MM.1S (cell line): ENCODE results near the gene PPP1CA.

ENCODE experiments used
- DNase-seq: peaks from one replicate; pipeline ENCODE4 v3.0.0-alpha.2; 2015
- H2AFZ ChIP-seq: fragments of 300-600 bp; sonication (generic); 2 replicates; pipeline ENCODE4 v1.6.0; 2016; ENCODE audit warnings: antibody characterized with exemption, low read length
- H3F3A ChIP-seq: fragments of 300-600 bp; sonication (generic); 2 replicates; pipeline ENCODE4 v1.6.1; 2016; ENCODE audit warnings: mild to moderate bottlenecking, antibody characterized with exemption, low read length, moderate library complexity, mixed read lengths; ENCODE audit not compliant: insufficient read depth
- H3K27ac ChIP-seq: fragments of 300-600 bp; sonication (generic); 2 replicates; pipeline ENCODE4 v1.5.1; 2016; ENCODE audit warnings: mild to moderate bottlenecking, low read length
- H3K27me3 ChIP-seq: fragments of 300-600 bp; sonication (generic); replicated peaks from 2 replicates; pipeline ENCODE4 v1.6.0; 2016; ENCODE audit warnings: low read length; ENCODE audit not compliant: insufficient read depth
- H3K36me3 ChIP-seq: fragments of 300-600 bp; sonication (generic); replicated peaks from 2 replicates; pipeline ENCODE4 v1.6.1; 2016; ENCODE audit warnings: mild to moderate bottlenecking, low read length, mixed read lengths; ENCODE audit not compliant: insufficient read depth
- H3K4me1 ChIP-seq: fragments of 300-600 bp; sonication (generic); 2 replicates; pipeline ENCODE4 v1.6.1; 2016; ENCODE audit warnings: low read length, mixed read lengths
- H3K4me2 ChIP-seq: fragments of 300-600 bp; sonication (generic); 2 replicates; pipeline ENCODE4 v1.6.0; 2016; ENCODE audit warnings: low read depth, low read length
- H3K4me3 ChIP-seq: fragments of 300-600 bp; sonication (generic); 2 replicates; pipeline ENCODE4 v1.5.1; 2016; ENCODE audit warnings: low read length, mixed read lengths
- H3K79me2 ChIP-seq: fragments of 300-600 bp; sonication (generic); 2 replicates; pipeline ENCODE4 v1.6.1; 2016; ENCODE audit warnings: mixed run types, low read length, mixed read lengths
- H3K9ac ChIP-seq: fragments of 300-600 bp; sonication (generic); 2 replicates; pipeline ENCODE4 v1.6.1; 2016; ENCODE audit warnings: low read length, mixed read lengths
- H3K9me2 ChIP-seq: fragments of 300-600 bp; sonication (generic); replicated peaks from 2 replicates; pipeline ENCODE4 v1.6.1; 2016; ENCODE audit warnings: mild to moderate bottlenecking, low read length, mixed read lengths; ENCODE audit not compliant: insufficient read depth
- H3K9me3 ChIP-seq: fragments of 300-600 bp; sonication (generic); replicated peaks from 2 replicates; pipeline ENCODE4 v1.6.1; 2016; ENCODE audit warnings: mild to moderate bottlenecking, low read length, mixed read lengths; ENCODE audit not compliant: insufficient read depth
- H4K20me1 ChIP-seq: fragments of 300-600 bp; sonication (generic); 2 replicates; pipeline ENCODE4 v1.6.1; 2016; ENCODE audit warnings: mild to moderate bottlenecking, low read length, moderate library complexity, mixed read lengths; ENCODE audit not compliant: insufficient read depth
- CTCF ChIP-seq: fragments of 300-600 bp; sonication (generic); IDR thresholded peaks from 2 replicates; pipeline ENCODE4 v1.5.1; 2016; ENCODE audit warnings: antibody characterized with exemption, low read length, mixed read lengths
- EZH2 ChIP-seq: fragments of 300-600 bp; sonication (generic); optimal IDR thresholded peaks from 2 replicates; pipeline ENCODE3; 2017; ENCODE audit warnings: low read depth, mild to moderate bottlenecking, antibody characterized with exemption, low read length, mixed read lengths
- EZH2phosphoT487 ChIP-seq: fragments of 300-600 bp; sonication (generic); IDR thresholded peaks from 2 replicates; pipeline ENCODE4 v1.6.1; 2018; ENCODE audit warnings: antibody characterized with exemption, low read length

PPP1CA gene

GRCh38 chr11:67401495-67402191 lies at the start of gene PPP1CA:
TSS of gene PPP1CA (minus strand) at chr11:67401858. CDS start at chr11:67401782, 76 bp downstream.
- H3K4me2 ChIP-seq, result peak within 1 kb of the TSS; percentile 92
- H3K4me3 ChIP-seq, result peak within 1 kb of the TSS; percentile 96
- DNase-seq, result peak; percentile 84
- peaks cover 13% of the 10 kb centered on the region; the same call in 1 of the 2 replicates for H3K4me1 ChIP-seq
- H2AFZ ChIP-seq, result peak within 1 kb of the TSS; percentile 52; the same call in 1 of the 2 replicates
- H3K9me3 ChIP-seq, result no peaks in the 10 kb centered on the region
- no peaks in the 10 kb centered on the region for H3K9me2 ChIP-seq
- H3K79me2 ChIP-seq, result peaks cover 45% of the 10 kb centered on the region
- H3F3A ChIP-seq, result peaks cover 9% of the 10 kb centered on the region; the same call in 1 of the 2 replicates
- no peaks in the 10 kb centered on the region for H3K27me3 ChIP-seq
- no peaks in the 10 kb centered on the region for H3K36me3 ChIP-seq
- H3K9ac ChIP-seq, result peak within 1 kb of the TSS; percentile 92
- no peaks in the 10 kb centered on the region for H4K20me1 ChIP-seq
- no peak for TF ChIP-seq EZH2
- TF ChIP-seq CTCF, result peak; percentile 37; the same call in 1 of the 2 replicates
- peak within 1 kb of the TSS; percentile 62; the same call in 1 of the 2 replicates for H3K27ac ChIP-seq

GRCh38 chr11:67450796-67451657 lies 49.4 kb upstream of the PPP1CA start:
- no peak overlapping the region for H3K4me2 ChIP-seq
- H3F3A ChIP-seq, result peaks cover 6% of the 10 kb centered on the region
- H3K27me3 ChIP-seq, result no peaks in the 10 kb centered on the region
- H4K20me1 ChIP-seq, result no peaks in the 10 kb centered on the region
- H3K9me2 ChIP-seq, result no peaks in the 10 kb centered on the region
- H3K27ac ChIP-seq, result no peak overlapping the region
- DNase-seq, result no peak
- H2AFZ ChIP-seq, result no peak overlapping the region
- H3K4me1 ChIP-seq, result peaks cover 7% of the 10 kb centered on the region
- no peaks in the 10 kb centered on the region for H3K9me3 ChIP-seq
- no peaks in the 10 kb centered on the region for H3K79me2 ChIP-seq
- no peaks in the 10 kb centered on the region for H3K36me3 ChIP-seq
- TF ChIP-seq EZH2phosphoT487, result no peak
- no peak for TF ChIP-seq CTCF
- TF ChIP-seq EZH2, result no peak
- no peak overlapping the region for H3K9ac ChIP-seq
- no peak overlapping the region for H3K4me3 ChIP-seq

GRCh38 chr11:67449116-67449844 lies 47.6 kb upstream of the PPP1CA start:
- no peak for TF ChIP-seq EZH2
- TF ChIP-seq EZH2phosphoT487, result no peak
- no peak for TF ChIP-seq CTCF
- no peaks in the 10 kb centered on the region for H3K9me3 ChIP-seq
- no peaks in the 10 kb centered on the region for H3K36me3 ChIP-seq
- H3K4me1 ChIP-seq, result peaks cover 10% of the 10 kb centered on the region
- no peaks in the 10 kb centered on the region for H4K20me1 ChIP-seq
- no peaks in the 10 kb centered on the region for H3K9me2 ChIP-seq
- no peak overlapping the region; the same call in 1 of the 2 replicates for H3K9ac ChIP-seq
- peak overlapping the region; percentile 55 for H2AFZ ChIP-seq
- H3K4me2 ChIP-seq, result peak overlapping the region; percentile 63; the same call in 1 of the 2 replicates
- H3K27ac ChIP-seq, result peak overlapping the region; percentile 39; the same call in 1 of the 2 replicates
- peak overlapping the region; percentile 1; the same call in 1 of the 2 replicates for H3K4me3 ChIP-seq
- no peaks in the 10 kb centered on the region for H3K27me3 ChIP-seq
- peak; percentile 25 for DNase-seq
- no peaks in the 10 kb centered on the region for H3K79me2 ChIP-seq
- H3F3A ChIP-seq, result peaks cover 6% of the 10 kb centered on the region
